GM19463 (cell line): Measurements from ENCODE around the gene RELN.
"Not testable (repeated sequence)": the region's sequence is repeated elsewhere in the genome, so short reads cannot be mapped to it uniquely, and the experiment has no call there.

Experiments
- ATAC-seq: cut with Tn5 transposase; IDR thresholded peaks from one replicate; pipeline ENCODE4 v1.9.1; 2021; ENCODE audit warnings: mild to moderate bottlenecking, moderate library complexity; ENCODE audit not compliant: unreplicated experiment

RELN gene

DNA sequence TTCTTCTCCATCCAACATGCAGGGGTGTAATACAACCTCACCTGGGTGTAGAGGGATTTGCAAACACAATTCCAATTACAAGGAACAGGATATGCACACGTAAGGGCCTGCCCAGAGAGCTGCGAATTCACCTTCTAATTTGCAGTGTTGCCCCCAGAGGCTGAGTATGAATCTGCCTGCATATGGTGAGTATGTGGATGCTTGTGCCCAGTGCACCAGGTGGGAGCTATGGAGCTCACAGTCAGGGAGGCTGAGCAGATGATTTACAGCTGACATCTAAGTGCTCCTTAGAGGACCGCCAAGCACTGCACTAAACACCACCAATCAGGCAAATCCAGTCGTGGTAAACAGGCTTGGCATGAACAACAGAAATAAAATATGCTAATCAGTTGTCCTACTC lies 132.0 kb downstream of the RELN start:
- ATAC-seq = no peak

DNA sequence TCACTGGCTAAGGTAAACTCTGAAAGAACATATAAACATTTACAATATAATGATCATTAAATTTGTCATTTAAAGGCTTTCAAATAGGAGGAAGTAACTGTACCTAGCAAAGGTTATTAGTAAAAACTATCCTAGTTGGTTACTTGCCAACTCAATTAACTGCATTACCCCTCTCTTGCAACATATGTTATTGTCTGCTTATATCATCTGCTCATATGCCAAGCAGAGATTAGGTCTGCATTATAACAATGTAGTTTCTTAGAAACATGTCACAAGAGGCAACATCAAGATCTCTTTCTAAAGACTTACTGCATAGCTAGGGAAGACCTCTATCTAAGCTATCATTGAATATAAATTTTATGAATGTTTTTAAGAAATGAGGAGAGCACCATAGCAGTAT lies 132.5 kb downstream of the RELN start:
- no peak for ATAC-seq

DNA sequence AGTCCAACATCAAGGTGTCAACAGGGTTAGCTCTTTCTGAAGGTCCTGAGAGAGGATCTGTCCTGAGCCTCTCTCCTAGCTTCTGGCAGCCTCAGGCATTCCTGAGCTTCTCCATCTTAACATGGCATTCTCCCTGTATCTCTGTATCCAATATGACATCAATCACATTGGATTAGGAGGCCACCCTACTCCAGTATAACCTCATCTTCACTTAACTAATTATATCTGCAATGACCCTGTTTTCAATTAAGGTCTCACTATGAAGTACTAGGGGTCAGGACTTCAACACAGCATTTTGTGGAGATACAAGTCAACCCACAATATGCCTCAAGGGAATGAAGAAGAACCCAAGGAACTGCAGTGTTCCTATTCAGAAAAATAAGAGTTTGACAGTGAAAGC lies 133.8 kb downstream of the RELN start:
- ATAC-seq = no peak

DNA sequence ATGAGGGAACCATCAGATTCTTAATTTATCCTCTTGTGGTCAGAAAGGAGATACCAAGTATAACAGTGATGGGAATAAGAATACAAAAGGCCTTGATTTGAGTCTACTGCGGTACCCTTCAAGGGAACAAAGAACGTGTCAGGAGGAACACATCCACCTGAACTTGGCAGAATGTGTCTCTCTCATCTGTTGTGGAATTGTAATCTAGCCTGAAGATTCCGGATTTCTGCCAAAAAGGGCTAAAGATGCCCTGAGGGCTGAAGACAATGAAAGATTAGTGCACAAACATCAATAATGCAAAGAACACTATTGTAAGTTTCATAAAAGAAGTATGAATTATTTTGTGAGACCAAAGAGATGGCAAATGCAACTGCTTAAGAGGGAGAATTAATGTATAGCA lies 134.8 kb downstream of the RELN start:
- ATAC-seq = no peak

DNA sequence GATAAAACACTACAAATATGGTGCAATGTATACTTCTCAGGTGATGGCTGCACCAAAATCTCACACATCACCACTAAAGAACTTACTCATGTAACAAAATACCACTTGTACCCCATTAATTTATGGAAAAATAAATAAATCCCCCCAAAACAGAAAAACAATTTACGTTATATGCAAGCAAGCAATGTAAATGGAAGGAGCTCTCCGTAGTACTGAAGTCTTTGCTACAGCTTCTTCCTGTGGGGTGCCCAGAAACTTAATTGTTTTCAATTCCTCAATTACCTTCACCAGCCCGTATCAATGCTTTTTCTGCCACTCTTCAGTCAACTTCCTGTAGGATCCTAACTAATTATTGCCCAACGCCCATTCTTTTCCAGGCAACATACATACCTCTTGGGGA lies 138.1 kb downstream of the RELN start:
- ATAC-seq = no peak

DNA sequence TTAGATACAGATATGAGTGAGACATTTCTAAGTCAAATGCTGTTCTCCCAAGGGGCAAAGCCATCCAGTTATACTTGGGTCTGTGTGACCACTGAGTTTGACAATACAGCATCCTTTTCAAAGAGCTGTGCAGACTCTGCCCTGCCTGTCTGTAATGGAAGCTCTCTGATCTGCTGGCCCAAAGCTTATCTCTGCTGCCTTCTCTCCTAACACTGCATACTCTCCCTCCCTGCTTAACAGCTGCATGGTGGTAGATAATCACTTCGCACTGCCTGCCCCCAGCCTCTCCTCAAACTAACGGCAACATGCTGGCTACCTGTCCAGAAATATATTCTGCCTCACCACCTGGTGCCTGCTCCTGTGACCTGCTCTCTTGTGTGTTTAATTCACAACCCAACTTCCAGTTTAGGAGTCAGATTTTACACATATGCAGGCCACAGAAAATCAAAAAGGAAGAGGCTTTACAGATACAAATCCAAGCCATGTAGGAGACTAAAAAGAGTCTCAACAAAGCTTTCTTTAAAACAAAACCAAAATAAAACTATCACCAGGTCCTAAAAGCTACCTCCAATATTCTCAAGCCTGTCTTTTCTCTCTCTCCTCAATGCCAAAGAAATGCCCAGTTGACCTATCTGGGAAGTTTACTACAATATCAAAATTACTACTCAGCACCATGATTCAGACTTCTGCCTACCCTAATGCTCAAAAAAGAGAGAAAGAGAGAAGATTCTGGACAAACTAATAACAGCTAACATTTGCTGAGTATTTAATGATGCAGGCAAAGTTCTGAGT lies 145.6 kb downstream of the RELN start:
- ATAC-seq = no peak

DNA sequence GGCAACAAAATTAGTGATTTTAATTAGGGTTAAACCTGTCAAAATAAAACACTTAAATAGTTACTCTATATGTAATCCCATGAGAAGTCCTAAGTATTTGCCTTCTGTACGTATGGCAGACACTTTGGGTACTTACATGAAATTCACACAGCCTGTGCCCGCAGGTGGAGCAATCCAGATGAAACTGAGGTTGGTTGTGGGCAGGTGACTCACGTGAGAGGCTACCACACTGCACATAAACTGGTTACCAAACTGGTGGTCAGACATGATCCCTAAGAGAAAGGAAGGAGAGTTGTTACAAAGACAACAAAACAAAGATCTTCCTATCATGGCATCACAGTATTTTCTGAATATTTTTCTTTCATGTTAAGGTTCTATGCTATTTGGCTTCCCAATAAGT lies 156.1 kb downstream of the RELN start:
- ATAC-seq = no peak

DNA sequence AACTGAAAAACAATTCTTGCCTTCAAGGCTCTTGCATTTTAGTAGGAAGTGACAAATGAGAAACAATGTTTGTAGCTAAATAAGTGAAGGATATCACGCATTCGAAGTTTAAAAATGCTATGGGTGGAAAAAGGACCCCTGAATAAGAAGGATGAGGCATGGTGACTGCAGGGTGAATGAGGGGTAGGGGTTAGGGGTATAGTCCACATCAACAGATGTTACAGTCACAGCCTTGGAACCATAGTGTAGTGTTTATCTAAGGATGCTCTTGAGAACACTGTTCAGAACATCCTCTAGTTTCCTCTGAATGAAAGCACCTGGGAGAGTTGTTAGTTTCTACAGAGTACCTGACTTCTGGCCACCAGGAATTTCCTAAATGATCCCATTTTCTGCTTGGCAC lies 157.0 kb downstream of the RELN start:
- ATAC-seq = no peak

DNA sequence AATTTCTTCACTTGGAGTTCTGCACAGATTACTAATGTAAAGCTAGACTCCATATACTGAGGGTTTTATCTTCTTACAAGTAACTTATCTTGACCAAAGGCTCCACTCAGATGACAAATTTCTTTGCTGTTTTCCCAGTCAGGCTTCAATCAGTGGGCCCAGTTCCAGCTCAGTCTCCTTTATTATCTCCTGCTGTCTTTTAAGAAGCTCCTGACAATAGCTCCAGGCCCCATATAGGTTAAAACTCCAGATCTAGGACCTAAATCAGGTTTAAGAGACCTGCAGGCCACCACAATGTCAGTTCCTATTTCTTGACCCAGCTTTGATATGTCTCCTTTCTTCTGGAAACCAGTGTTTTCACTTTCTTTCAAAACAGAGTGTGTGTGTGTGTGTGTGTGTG lies 165.2 kb downstream of the RELN start:
- ATAC-seq = no peak

DNA sequence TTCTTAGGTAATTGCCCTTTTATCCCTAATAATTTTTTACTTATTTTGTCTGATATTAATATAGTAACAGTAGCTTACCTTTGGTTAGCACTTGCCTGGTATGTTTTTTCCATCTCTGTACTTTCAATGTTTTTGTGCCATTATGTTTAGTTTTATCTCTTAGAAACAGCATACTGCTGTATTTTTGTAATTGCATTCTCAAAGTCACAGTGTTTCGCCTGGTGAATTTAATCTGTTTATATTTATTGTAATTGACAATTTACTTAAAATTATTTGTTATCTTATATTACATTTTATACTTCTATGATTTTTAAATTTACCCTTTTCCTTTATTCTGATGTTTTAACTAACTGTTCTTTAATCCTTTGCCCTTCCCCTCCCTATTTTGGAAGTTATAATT lies 166.4 kb downstream of the RELN start:
- ATAC-seq = no peak

DNA sequence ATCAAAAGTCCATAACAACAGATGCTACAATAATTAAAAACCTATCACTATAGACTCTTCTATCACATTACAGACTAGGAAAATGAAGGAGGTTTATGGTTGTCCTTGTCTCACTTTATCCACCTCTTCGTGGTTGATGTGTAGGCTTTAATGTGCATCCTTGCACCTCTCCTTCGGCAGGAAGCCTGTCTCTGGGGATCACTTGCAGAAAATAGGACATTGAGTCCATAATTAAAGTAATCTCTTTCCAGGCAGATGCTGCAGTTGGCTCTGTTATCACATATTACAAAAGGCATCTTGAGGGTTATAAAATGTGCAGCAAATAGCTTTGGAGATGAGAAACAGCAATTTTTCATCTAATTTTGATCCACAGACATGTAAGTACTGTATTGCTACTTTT lies 168.4 kb downstream of the RELN start:
- ATAC-seq = no peak

DNA sequence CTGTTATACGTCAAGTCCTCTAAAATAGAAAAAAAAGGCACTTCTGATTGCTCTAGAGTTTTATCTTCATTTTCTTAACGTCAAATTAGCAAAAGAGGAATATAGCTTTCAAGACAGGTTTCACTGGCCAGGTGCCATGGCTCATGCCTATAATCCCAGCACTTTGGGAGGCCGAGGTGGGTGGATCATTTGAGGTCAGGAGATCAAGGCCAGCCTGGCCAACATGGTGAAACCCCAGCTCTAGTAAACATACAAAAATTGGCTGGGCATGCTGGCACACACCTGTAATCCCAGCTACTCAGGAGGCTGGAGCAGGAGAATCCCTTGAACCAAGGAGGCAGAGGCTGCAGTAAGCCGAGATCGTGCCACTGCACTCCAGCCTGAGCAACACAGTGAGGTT lies 173.5 kb downstream of the RELN start:
- not testable (repeated sequence) for ATAC-seq

DNA sequence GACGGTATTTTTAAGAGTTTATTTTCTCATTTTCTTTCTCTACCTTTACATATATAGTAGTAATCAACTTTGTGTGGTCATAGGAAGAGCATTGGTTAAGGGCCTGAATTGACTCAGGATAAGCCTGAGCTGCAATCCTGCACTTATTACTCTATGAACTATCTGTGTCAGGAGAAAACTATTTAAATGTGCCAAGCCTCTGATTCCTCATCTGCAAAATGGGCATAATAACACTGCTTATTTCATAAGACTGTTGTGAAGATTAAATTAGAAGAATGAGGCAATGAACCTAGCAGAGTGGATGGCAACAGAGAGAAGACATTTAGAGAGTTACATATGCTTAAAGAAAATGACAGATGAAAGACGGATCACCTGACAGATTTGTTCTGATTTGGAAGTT lies 175.5 kb downstream of the RELN start:
- ATAC-seq = no peak

DNA sequence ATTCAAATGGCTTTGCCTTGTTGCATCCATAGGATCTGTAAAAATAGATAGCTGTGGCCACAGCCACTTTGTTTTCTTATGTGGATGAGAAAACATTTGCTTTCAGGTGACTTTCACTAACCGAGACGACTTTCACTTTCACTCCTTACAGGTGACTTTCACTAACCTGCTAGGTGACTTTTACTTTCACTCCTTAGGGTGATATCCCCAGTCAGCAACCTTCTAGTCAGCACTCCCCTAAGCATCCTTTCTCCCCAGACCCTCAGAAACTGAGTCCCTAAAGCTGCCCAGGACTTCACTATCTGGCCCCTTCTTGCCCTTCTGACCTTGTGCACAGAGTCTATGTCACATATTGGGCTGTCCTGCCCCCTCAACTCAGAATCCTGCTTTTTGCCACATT lies 177.5 kb downstream of the RELN start:
- peak; percentile 51 for ATAC-seq

DNA sequence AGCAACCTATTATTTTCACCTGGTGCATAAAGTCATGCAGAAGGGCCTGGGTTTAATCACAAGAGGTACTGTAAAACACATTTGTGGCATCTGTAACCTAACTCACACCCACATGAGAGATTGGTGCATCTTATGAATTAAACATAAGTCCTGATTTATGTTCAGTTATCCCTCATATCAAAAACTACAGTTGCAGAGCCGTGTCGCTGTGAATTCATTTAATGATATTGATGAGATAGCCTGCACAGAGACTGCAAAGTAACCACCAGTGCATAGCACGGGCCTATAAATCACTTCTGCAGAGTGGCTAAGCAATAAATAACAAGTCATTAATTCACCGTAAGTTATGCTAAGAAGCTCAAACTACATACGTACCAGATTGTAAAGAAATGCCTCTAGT lies 178.2 kb downstream of the RELN start:
- no peak for ATAC-seq

DNA sequence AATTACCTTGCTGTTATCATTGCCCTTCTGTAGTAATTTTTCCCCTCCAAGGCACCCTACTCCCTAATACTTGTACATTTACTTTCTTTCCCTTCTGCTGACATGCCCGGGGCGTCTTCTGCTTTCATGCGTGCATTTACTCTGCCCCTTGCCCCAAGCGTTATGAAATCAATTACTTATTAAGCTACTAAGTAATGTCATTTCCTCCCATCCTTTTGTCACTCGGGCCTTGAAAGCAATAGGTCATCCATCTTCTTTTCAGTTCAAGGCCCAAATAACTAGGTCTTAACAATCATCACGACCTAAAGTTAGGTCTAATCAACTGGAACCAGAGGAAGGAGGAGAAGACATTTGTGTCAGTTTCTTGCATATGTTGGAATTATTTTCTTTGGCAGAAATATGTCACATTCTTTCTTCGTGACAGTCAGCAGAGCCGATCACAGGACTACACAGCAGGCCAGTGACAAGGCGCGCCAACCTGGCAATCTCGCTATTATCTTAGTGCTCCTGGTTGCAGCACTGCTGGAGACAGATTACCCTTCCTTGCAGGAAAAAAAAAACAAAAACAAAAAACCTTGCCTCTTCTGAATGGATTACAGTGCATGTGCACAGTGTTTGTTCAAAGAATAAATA lies 179.2 kb downstream of the RELN start:
- peak; percentile 46 for ATAC-seq

DNA sequence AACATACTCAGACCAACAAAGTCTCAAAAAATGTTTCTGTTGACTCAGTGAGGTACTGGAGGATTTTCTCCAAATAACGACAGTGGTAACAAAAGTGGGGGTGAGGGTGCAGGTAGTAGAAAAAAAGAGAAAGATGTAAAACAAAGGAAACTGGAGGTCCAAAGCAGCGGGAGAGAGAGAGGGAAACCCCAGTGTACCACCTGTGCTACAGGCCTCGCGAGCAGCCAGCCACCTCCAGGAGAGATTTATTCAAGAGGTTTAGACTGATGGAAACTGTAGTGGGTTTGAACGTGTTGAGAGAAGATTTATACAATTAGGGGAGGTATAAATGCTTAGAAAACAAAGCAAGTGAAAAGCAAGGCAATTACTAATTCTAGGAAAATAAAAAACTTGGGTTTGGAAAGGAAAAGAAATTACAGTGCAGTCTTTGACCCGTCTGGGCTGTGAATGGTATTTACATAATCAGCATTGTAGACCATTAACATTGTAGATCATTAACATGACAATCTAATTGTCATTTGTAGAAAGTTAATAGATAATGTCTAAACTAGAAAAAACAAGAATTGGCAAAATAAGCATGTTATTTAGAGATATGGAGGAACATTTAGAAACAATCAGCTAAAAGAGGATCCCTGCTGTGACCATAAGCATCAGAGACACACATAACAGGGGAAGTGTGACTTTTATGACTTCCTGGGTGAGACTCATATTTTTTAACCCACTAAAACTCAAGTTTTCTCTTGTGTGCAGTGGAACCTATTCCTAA lies 180.0 kb downstream of the RELN start:
- ATAC-seq = peak; percentile 47

DNA sequence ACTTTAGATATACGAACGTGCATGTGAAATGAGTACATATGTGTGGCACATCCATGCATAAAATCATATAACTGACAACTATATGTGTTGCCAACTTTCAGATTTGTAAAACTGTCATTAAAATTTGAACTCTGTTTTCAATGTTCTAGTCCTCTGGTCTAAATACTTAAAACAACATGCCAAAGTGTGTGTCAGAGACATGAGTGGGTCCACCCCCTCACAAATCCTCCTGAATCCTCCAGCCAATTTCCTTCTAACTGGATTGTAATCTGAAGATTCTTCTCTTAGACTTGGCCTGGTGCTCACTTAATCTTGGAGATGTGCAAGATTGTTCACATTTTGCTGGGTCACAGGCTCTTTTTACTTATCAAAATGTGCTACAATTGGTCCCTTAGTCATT lies 184.1 kb downstream of the RELN start:
- ATAC-seq = no peak

DNA sequence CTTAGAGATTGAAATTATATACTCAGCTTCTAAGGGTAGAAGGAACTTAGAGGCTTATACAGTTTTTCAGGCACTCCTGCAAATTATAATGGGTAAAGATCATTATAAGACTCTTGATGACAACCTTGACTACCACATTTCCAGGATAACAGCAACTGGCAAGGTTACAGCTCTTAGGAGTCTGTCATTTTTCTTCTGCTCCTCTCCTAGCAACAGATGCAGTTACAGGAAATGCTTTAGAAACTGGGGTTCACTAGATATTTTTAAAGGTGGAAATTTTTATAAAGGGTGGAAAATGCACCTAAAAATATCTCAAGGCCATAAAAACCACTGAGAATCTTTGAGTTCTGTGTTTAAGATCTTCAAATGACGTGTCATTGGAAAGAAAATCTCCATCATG lies 185.8 kb downstream of the RELN start:
- ATAC-seq = no peak

DNA sequence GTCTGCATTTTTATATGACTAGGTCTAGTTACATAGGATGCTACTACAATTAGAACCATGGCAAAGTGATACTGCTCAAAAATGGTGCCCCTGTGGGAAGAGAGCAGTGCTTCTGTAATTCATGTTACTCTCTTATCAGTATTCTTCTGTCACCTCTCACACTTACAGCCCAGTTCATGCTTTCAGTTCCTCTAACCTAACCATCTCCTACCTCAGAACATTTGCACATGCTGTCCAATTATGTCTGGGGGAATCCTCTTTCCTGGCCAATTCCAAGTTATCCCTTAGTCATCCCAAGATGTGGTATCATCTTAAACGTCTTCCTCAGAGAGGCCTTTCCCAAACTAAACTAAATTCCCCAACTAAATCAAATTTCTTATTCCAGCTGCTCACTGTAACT lies 190.2 kb downstream of the RELN start:
- ATAC-seq = peak; percentile 70

DNA sequence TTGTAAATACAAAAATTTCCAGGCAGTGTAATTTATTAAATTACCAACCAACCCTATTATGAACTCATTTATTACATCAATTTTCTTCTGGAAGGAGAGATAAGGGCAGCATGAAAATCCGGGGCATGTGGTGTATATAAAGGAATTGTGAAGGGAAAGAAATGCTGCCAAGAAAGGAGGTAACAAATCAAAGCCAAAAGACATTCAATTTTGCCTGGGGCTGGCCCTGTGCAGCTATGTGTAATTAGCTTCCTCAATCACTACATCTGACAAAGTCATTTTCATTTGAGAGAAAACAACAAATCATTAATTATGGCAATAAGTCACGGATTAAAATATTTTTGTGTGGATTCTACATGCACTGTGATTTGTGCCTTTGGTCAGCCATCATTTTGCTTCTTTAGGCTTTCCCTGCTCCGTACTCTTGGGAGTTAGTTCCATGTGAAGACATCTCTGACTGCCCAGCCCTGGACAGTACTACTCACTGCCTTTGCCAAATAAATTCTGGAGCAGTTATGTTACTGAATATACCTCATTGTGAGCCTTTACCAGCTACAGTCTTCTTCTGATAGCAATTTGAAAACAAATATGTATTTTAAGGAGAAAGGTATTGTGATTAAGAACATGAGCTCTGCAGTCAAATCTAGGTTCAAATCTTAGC lies 191.7 kb downstream of the RELN start:
- no peak for ATAC-seq
